GM10266 (cell line): Measurements from ENCODE around the gene UST.

ENCODE experiments used
- DNase-seq: peaks from one replicate; pipeline ENCODE4 v3.0.0; 2012; ENCODE audit errors: extremely low spot score
- TF ChIP-seq, protein P1 (sequence below): IDR thresholded peaks from 2 replicates; pipeline ENCODE4 v1.5.1; 2012; ENCODE audit warnings: mild to moderate bottlenecking, low read depth; ENCODE audit not compliant: control insufficient read depth, insufficient read depth; ENCODE audit errors: missing control alignments

UST gene

DNA sequence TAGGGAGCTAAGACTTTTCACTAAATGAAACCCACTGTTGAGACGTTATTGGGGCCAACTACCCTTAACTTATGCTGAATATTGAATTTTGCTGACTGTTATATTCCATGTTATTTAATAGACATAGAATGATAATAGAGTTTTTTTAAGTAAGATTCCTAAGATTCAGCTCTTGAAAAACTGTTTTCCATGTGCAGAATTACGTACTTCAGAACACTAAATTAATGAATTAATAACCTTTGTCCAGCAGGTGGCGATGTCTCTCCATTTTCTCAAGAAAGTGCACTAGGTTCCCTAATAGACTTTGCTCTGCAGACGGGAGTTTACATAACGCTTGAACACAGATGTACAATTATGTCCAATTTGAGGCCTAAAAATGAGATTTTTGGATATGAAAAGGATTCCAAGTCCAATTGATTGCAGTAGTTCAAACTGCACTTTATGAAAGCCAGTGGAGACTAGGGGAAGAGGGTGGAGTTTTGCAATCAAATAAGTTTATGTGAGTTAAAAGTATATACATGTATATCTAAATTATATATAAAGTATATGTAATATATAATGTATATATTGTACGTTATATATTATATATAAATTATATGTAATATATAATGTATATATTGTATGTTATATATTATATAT is 282.1 kb downstream of the UST start:
- peak; percentile 55 for DNase-seq

DNA sequence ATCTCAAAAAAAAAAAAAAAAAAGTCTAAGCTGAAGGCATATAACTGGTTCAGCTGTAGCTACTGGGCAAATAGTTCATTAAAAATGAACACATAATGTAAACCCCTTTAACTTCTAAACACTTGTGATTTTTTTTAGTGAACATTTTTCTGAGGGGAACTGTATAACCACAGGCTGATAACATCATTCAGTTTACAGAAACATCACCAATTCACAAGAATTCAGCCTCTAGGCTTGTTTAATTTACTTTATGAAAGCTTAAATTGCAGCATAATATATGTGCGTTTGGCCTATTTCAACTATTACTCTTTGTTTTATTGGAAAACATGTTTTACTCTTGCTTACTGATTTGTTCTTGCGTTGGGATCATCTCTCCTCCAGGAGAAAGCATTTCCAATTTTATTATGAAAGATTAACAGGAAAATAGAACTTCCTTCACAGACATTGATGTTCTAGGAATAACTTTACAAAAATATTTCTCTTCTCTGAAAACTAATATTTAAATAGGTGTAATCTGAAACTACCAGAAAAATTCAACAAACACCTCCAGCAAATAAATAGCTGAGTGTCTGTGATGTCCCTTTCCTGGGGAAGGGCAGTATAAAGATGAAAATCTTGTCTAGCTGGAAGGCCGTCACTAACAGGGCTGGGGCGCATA is 284.5 kb downstream of the UST start:
- DNase-seq, result no peak
- TF ChIP-seq, protein P1, sequence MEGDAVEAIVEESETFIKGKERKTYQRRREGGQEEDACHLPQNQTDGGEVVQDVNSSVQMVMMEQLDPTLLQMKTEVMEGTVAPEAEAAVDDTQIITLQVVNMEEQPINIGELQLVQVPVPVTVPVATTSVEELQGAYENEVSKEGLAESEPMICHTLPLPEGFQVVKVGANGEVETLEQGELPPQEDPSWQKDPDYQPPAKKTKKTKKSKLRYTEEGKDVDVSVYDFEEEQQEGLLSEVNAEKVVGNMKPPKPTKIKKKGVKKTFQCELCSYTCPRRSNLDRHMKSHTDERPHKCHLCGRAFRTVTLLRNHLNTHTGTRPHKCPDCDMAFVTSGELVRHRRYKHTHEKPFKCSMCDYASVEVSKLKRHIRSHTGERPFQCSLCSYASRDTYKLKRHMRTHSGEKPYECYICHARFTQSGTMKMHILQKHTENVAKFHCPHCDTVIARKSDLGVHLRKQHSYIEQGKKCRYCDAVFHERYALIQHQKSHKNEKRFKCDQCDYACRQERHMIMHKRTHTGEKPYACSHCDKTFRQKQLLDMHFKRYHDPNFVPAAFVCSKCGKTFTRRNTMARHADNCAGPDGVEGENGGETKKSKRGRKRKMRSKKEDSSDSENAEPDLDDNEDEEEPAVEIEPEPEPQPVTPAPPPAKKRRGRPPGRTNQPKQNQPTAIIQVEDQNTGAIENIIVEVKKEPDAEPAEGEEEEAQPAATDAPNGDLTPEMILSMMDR, result no peak

More for the DNA sequence above, 282.1 kb downstream of the UST start:
- TF ChIP-seq, protein P1, result peak; percentile 66

DNA sequence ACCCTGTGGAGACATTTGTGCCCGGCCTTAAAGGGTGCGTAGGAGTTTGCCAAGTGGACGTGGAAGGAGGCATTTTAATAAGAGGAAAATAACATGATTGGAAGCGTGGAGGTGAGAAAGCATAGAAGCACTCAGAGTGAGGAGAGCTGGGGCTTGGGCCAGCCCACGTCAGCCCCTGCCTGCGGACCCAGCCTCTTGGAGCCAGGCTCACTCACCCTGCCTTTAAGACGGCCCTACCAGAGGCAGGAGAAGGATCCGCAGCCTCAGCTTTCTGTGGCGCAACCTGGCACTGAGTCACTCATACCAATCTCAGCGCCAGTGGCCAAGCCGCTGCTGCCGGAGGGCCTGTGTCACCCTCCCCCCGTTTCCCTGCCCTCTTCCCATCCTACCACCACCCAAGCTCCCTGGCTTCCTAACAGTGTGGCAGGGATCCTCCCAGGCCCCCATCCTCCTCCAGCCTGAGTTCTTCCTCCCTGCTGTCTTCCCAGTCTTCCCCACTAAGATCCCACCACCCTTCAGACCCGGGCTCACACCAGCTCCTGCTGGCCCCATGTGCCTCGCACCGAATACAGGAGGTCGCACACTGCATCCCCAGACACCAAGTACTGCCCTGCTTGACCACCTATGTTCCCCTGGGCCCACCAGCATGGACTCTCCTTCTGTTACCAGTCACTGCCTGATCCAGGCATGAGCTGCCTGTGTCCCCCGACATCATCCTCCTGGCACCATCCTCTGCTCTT is 285.2 kb downstream of the UST start:
- TF ChIP-seq, protein P1, result no peak
- no peak for DNase-seq

- TF ChIP-seq, protein P1, result no peak
Measured at GRCh38 chr6:149032599-149033405, 286.0 kb downstream of the UST start.

GRCh38 chr6:149033454-149033853 is 286.6 kb downstream of the UST start:
- peak; percentile 38 for DNase-seq

More at GRCh38 chr6:149032599-149033405, 286.0 kb downstream of the UST start:
- peak; percentile 77 for DNase-seq

GRCh38 chr6:149035766-149036165 is 288.9 kb downstream of the UST start:
- DNase-seq, result no peak
- TF ChIP-seq, protein P1, result no peak

More at GRCh38 chr6:149033454-149033853, 286.6 kb downstream of the UST start:
- TF ChIP-seq, protein P1, result no peak
